ENCODE measurements around the gene VWA5A.

The VWA5A gene

GRCh38 chr11:124085997-124086846 is 29.0 kb upstream of the VWA5A start:
- Mint-ChIP-seq H3K4me1 (no peaks in the 10 kb centered on the region), H3K9me3 (no peaks in the 10 kb centered on the region), H3K27me3 (ENCODE audit: low read depth, poor library complexity) (peaks cover 24% of the 10 kb centered on the region), H3K36me3 (ENCODE audit: low read depth) (no peaks in the 10 kb centered on the region), H3K4me3 (no peak overlapping the region), H3K27ac (no peak overlapping the region)
- DNase-seq, result no peak
- no peak for TF ChIP-seq CTCF (IDR thresholded peaks at IDR 0.05)

DNA sequence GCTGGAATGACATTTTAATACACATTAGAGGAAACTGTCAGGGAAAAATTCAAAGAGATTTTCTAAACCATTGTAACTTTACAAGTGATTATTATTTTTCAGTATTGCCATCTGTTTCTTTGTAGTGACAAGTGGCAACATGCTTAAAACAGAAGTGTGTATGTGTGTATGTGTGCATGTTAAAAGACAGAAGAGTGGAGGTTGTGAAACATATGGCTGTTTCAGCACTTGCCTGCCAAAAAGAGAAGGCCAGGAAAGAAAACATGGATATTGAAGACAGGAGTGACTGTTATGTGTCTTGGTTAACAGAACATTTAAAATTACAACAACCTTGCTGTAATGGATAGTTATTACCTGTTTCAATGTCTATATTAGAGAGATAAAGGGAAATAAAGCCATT is 24.3 kb upstream of the VWA5A start:
- Mint-ChIP-seq H3K27ac (no peak overlapping the region), H3K27me3 (ENCODE audit: low read depth, poor library complexity) (peaks cover 23% of the 10 kb centered on the region), H3K9me3 (no peaks in the 10 kb centered on the region), H3K4me1 (no peaks in the 10 kb centered on the region), H3K36me3 (ENCODE audit: low read depth) (no peaks in the 10 kb centered on the region), H3K4me3 (no peak overlapping the region)
- DNase-seq, result no peak
- no peak for TF ChIP-seq CTCF (IDR thresholded peaks at IDR 0.05)

DNA sequence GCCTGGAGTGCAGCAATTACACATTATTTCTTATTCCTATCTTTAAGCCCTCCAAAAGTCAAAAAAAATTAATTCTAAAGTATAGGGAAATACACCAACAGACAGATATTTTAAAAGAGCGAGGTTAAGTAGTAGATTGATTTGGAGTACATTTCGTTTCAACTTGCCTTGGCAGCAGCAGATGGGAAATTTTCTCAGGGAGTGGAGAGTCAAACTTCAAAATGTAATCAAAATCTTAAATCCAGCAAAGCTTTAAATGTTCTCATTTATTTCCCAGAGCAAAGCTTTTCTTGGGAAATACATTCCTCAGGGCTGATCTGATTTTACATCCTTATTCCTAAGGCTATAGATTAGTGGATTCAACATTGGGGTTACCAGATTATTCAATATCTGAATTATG is 21.9 kb upstream of the VWA5A start:
- H3K36me3 Mint-ChIP-seq (ENCODE audit: low read depth), result no peaks in the 10 kb centered on the region
- no peak overlapping the region for H3K4me3 Mint-ChIP-seq
- no peaks in the 10 kb centered on the region for H3K4me1 Mint-ChIP-seq
- H3K27ac Mint-ChIP-seq, result no peak overlapping the region
- H3K27me3 Mint-ChIP-seq (ENCODE audit: low read depth, poor library complexity), result peaks cover 19% of the 10 kb centered on the region
- no peak for DNase-seq
- TF ChIP-seq CTCF (IDR thresholded peaks at IDR 0.05), result no peak
- H3K9me3 Mint-ChIP-seq, result no peaks in the 10 kb centered on the region

DNA sequence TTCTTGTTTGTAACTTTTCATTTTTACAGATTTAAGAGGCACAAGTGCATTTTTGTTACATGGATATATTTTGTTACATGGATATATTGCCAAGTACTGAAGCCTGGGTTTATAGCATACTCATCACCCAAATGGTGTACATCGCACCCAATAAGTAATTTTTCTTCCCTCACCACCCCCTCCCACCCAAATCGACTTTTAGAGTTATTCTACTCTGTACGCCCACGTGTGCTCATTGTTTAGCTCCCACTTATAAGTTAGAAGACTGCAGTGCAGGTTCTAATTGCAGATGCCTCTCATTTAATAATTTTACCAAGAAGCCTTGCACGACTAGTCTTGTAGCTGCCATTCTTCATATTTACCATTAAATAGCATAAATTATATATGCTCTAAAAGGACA is 20.5 kb upstream of the VWA5A start:
- Mint-ChIP-seq H3K36me3 (ENCODE audit: low read depth) (no peaks in the 10 kb centered on the region), H3K27me3 (ENCODE audit: low read depth, poor library complexity) (peaks cover 23% of the 10 kb centered on the region), H3K9me3 (no peaks in the 10 kb centered on the region), H3K4me1 (no peaks in the 10 kb centered on the region), H3K27ac (no peak overlapping the region), H3K4me3 (no peak overlapping the region)
- no peak for TF ChIP-seq CTCF (IDR thresholded peaks at IDR 0.05)
- no peak for DNase-seq

DNA sequence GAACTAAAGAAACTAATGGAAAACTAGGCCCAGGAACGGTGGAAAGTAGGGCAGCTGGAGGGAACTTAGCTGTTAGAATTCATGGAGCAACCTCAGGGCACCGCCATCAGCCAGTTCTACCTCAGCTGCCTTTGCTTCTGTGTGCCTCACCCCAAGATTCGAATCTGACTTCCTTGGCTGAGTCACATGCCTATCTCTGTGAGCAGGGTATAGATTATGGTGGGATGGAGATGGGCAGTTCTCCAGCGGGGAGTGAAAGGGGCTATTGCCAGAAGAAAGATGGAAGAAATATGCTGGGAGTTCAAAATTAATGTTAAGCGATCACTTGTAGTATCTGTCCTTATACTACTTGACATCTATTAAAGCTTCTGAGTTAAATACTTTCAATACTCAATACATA is 18.9 kb upstream of the VWA5A start:
- Mint-ChIP-seq H3K9me3 (no peaks in the 10 kb centered on the region), H3K27me3 (ENCODE audit: low read depth, poor library complexity) (peaks cover 18% of the 10 kb centered on the region), H3K4me1 (no peaks in the 10 kb centered on the region), H3K36me3 (ENCODE audit: low read depth) (no peaks in the 10 kb centered on the region), H3K27ac (no peak overlapping the region), H3K4me3 (no peak overlapping the region)
- DNase-seq, result no peak
- no peak for TF ChIP-seq CTCF (IDR thresholded peaks at IDR 0.05)

DNA sequence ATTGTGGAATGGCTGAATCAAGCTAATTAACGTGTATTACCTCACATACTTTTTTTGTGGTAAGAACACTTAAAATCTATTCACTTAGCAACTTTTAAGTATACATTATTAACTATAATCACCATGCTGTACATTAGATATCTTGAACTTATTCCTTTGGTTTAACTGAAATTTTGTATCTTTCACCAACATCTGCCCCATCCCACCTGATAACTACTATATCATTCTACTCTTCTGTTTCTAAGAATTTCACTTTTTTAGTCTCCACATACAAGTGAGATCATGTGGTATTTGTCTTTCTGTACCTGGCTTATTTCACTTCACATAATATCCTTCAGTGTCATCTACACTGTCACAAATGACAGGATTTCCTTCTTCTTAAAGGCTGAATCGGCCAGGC is 17.1 kb upstream of the VWA5A start:
- H3K27ac Mint-ChIP-seq, result no peak overlapping the region
- TF ChIP-seq CTCF (IDR thresholded peaks at IDR 0.05), result no peak
- DNase-seq, result no peak
- H3K9me3 Mint-ChIP-seq, result no peaks in the 10 kb centered on the region
- H3K27me3 Mint-ChIP-seq (ENCODE audit: low read depth, poor library complexity), result peaks cover 12% of the 10 kb centered on the region
- no peaks in the 10 kb centered on the region for H3K36me3 Mint-ChIP-seq (ENCODE audit: low read depth)
- H3K4me3 Mint-ChIP-seq, result no peak overlapping the region
- no peaks in the 10 kb centered on the region for H3K4me1 Mint-ChIP-seq

All from nephron progenitor cell (in vitro differentiated cells).